Endodermal cell (in vitro differentiated cells): ENCODE measurements around the gene DLGAP1. TPM values are rescaled to one million over a fixed set of nuclear protein-coding genes. Genes with fewer than 3 reads are reported as not detected.

Experiments
- DNase-seq: peaks from one replicate; pipeline ENCODE4 v3.0.0-alpha.2; 2017
- H3K27ac ChIP-seq: 2 replicates; pipeline ENCODE4 v1.5.1; 2013; ENCODE audit warnings: mild to moderate bottlenecking, low read depth, low read length, moderate library complexity
- H3K27me3 ChIP-seq: 2 replicates; pipeline ENCODE4 v1.6.1; 2013; ENCODE audit warnings: mild to moderate bottlenecking, low read length, moderate library complexity; ENCODE audit not compliant: insufficient read depth, control insufficient read depth, poor library complexity, severe bottlenecking
- H3K36me3 ChIP-seq: 2 replicates; pipeline ENCODE4 v1.7.0; 2013; ENCODE audit warnings: mild to moderate bottlenecking, low read length, moderate library complexity; ENCODE audit not compliant: control insufficient read depth, insufficient read depth
- H3K4me1 ChIP-seq: one replicate; pipeline ENCODE4 v1.7.0; 2013; ENCODE audit warnings: low read length; ENCODE audit not compliant: control insufficient read depth, insufficient read depth
- H3K4me3 ChIP-seq: 2 replicates; pipeline ENCODE4 v1.5.1; 2013; ENCODE audit warnings: mild to moderate bottlenecking, low read length, moderate library complexity
- H3K9ac ChIP-seq: 2 replicates; pipeline ENCODE4 v1.6.1; 2013; ENCODE audit warnings: mild to moderate bottlenecking, low read length, moderate library complexity; ENCODE audit not compliant: poor library complexity, severe bottlenecking; ENCODE audit errors: extremely low read depth
- H3K9me3 ChIP-seq: 2 replicates; pipeline ENCODE4 v1.6.1; 2013; ENCODE audit warnings: mild to moderate bottlenecking, low read length, moderate library complexity; ENCODE audit not compliant: control insufficient read depth
- H3K27ac Mint-ChIP-seq: 2 replicates; pipeline ENCODE4 v1.8.0; 2020; ENCODE audit warnings: mixed read lengths
- H3K27me3 Mint-ChIP-seq: 2 replicates; pipeline ENCODE4 v1.8.0; 2021; ENCODE audit warnings: mild to moderate bottlenecking, mixed read lengths; ENCODE audit not compliant: insufficient read depth
- H3K36me3 Mint-ChIP-seq: 2 replicates; pipeline ENCODE4 v1.8.0; 2020; ENCODE audit warnings: low read depth, mixed read lengths
- H3K4me1 Mint-ChIP-seq: 2 replicates; pipeline ENCODE4 v1.8.0; 2020; ENCODE audit warnings: mixed read lengths
- H3K4me3 Mint-ChIP-seq: 2 replicates; pipeline ENCODE4 v1.8.0; 2020; ENCODE audit warnings: mild to moderate bottlenecking, moderate library complexity, mixed read lengths
- H3K9me3 Mint-ChIP-seq: 2 replicates; pipeline ENCODE4 v1.8.0; 2020; ENCODE audit warnings: mild to moderate bottlenecking, mixed read lengths
- WGBS, 2 experiments: methylation state at CpG; one replicate each; pipeline versions ENCODE4 v1.1.5 to v1.1.7; 2013; ENCODE audit warnings: missing lambda C conversion rate in 2 of 2, mixed read lengths in 1 of 2; ENCODE audit not compliant: insufficient coverage in 1 of 2, insufficient read length in 1 of 2; 5-methylcytosine and 5-hydroxymethylcytosine counted together
- total RNA-seq, 2 donors: library from RNA; stranded (reverse); fragmentation: NEBNext Ultra II Directional in 1 of 2; extraction: Animal tissue kit (Norgen Biotek cat#: 25700) in 1 of 2; gene quantifications; 2 replicates in 1 of 2; 3 replicates in 1 of 2; pipeline ENCODE4 v1.2.1, GENCODE V29; 2021
- TF ChIP-seq, protein P1 (sequence below): fragments of 200-600 bp; sonication (generic); conservative IDR thresholded peaks from 2 replicates; pipeline ENCODE4 v1.5.0; 2021; ENCODE audit warnings: antibody characterized with exemption, mild to moderate bottlenecking

The DLGAP1 gene
- total RNA-seq, 2 donors from 2014 or later = 11.5 to 21.5 TPM

DNA sequence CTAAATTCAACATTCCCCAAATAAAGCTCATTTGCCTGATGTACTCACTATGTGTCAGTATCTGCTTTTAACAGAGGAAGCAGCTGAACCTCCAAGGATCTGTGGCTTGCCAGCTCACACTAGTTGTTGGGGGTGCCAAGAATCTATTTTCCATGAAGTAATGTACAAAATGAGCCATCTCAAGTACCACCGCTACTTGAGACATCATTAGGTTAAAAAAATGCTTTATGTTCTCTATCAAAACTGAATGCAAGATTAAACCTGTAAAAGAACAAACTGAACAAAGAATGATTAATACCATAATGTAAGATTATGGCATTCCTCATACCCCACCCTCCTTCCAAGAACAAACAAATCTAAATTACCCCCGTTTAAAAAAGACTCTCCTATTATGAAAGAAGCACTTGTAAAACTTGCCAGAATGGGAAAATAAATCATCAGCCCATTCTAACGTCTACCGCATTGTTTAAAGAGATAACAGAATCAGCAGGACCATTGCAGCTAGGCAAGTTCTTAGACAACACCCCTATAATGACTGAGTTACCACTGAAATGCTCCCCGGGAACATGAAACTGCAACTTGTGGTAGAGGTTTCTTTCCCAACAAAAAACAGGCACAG lies 471.6 kb downstream of the DLGAP1 start:
- Mint-ChIP-seq H3K4me1 (peaks cover 27% of the 10 kb centered on the region), H3K4me3 (no peak overlapping the region), H3K36me3 (peaks cover 4% of the 10 kb centered on the region), H3K27me3 (no peaks in the 10 kb centered on the region), H3K27ac (no peak overlapping the region), H3K9me3 (peaks cover 4% of the 10 kb centered on the region)
- no peak for DNase-seq
- no peak overlapping the region for H3K4me3 ChIP-seq
- TF ChIP-seq, protein P1, sequence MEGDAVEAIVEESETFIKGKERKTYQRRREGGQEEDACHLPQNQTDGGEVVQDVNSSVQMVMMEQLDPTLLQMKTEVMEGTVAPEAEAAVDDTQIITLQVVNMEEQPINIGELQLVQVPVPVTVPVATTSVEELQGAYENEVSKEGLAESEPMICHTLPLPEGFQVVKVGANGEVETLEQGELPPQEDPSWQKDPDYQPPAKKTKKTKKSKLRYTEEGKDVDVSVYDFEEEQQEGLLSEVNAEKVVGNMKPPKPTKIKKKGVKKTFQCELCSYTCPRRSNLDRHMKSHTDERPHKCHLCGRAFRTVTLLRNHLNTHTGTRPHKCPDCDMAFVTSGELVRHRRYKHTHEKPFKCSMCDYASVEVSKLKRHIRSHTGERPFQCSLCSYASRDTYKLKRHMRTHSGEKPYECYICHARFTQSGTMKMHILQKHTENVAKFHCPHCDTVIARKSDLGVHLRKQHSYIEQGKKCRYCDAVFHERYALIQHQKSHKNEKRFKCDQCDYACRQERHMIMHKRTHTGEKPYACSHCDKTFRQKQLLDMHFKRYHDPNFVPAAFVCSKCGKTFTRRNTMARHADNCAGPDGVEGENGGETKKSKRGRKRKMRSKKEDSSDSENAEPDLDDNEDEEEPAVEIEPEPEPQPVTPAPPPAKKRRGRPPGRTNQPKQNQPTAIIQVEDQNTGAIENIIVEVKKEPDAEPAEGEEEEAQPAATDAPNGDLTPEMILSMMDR = no peak
- H3K9me3 ChIP-seq = peaks cover 5% of the 10 kb centered on the region
- peaks cover 2% of the 10 kb centered on the region for H3K36me3 ChIP-seq
- H3K27ac ChIP-seq = no peak overlapping the region
- H3K27me3 ChIP-seq = no peaks in the 10 kb centered on the region
- H3K4me1 ChIP-seq = peaks cover 13% of the 10 kb centered on the region
- no peak overlapping the region for H3K9ac ChIP-seq
- WGBS, 2 experiments = 69 to 75% methylated on average over 2 to 5 of the region's 5 CpGs

DNA sequence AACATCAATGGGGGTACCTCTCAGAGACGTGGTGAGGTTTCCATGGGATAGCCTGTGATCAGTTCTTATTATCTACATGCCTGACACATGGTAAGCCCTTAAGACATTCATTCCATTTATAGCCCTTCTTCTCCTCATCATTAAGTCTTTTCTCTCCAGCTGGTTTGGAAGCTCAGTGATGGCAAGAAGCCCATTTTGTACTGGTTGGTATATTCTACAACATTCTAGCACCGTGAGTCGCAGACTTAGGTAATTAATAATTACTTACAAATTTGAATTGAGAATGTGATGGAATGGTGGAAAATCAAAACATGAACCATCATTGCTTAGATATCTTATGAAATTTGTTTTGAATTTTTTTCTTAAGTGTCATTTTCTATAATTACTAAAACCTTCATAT lies 472.6 kb downstream of the DLGAP1 start:
- no peak overlapping the region for H3K4me3 Mint-ChIP-seq
- Histone ChIP-seq H3K4me3 (no peak overlapping the region), H3K27ac (no peak overlapping the region), H3K27me3 (no peaks in the 10 kb centered on the region), H3K4me1 (peaks cover 13% of the 10 kb centered on the region), H3K36me3 (peaks cover 12% of the 10 kb centered on the region), H3K9me3 (peaks cover 5% of the 10 kb centered on the region), H3K9ac (no peak overlapping the region)
- H3K27ac Mint-ChIP-seq = no peak overlapping the region
- peaks cover 4% of the 10 kb centered on the region for H3K9me3 Mint-ChIP-seq
- H3K4me1 Mint-ChIP-seq = peaks cover 27% of the 10 kb centered on the region
- H3K36me3 Mint-ChIP-seq = peaks cover 12% of the 10 kb centered on the region
- DNase-seq = no peak
- TF ChIP-seq, protein P1 = no peak
- WGBS, 2 experiments = 100% methylated on average over 1 to 3 of the region's 3 CpGs
- H3K27me3 Mint-ChIP-seq = no peaks in the 10 kb centered on the region

DNA sequence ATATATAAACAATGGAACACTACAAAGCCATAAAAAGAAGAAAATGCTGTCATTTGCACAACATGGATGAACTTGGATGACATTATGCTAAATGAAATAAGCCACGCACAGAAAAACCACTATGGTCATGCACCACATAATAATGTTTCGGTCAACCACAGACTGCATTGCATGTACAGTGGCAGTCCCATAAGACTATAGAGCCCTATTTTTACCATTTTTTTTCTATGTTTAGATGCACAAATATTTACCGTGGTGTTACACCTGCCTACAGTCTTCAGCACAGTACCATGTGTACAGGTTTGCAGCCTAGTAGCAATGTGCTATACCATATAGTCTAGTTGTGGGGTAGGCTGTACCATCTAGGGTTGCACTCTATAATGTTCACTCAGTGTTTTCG lies 476.1 kb downstream of the DLGAP1 start:
- Mint-ChIP-seq H3K4me3 (no peak overlapping the region), H3K9me3 (peaks cover 4% of the 10 kb centered on the region), H3K27ac (no peak overlapping the region), H3K27me3 (no peaks in the 10 kb centered on the region), H3K4me1 (peaks cover 9% of the 10 kb centered on the region), H3K36me3 (peaks cover 12% of the 10 kb centered on the region)
- WGBS, 2 experiments = 90 to 100% methylated on average over 3 to 4 of the region's 4 CpGs
- Histone ChIP-seq H3K27ac (no peak overlapping the region), H3K4me3 (no peak overlapping the region), H3K27me3 (no peaks in the 10 kb centered on the region), H3K9ac (no peak overlapping the region), H3K9me3 (peaks cover 5% of the 10 kb centered on the region), H3K36me3 (peaks cover 13% of the 10 kb centered on the region), H3K4me1 (peaks cover 4% of the 10 kb centered on the region)
- TF ChIP-seq, protein P1 = no peak
- no peak for DNase-seq
